K562 (cell line): ENCODE measurements around the gene CCDC106. TPM values are rescaled to one million over a fixed set of nuclear protein-coding genes. Genes with fewer than 3 reads are reported as not detected.

Experiments used
- DLX4 ChIP-seq: fragments of 250-450 bp; sonication (Bioruptor Pico); IDR thresholded peaks from 2 replicates; pipeline ENCODE4 v1.6.1; 2021; ENCODE audit warnings: mild to moderate bottlenecking
- DPF2 ChIP-seq: fragments of 450-650 bp; IDR thresholded peaks from 2 replicates; pipeline ENCODE4 v1.6.1; 2016
- FIP1L1 ChIP-seq: fragments of 200-400 bp; formaldehyde crosslinking; IDR thresholded peaks from 2 replicates; pipeline ENCODE4 v1.6.1; 2018; ENCODE audit warnings: mild to moderate bottlenecking, low read depth, low read length; ENCODE audit not compliant: poor library complexity, severe bottlenecking
- HNRNPUL1 ChIP-seq: fragments of 200-400 bp; formaldehyde crosslinking; IDR thresholded peaks from 2 replicates; pipeline ENCODE4 v1.6.1; 2017; ENCODE audit warnings: low read length
- ILK ChIP-seq: fragments of 450-650 bp; IDR thresholded peaks from 2 replicates; pipeline ENCODE4 v1.6.1; 2016; ENCODE audit warnings: missing genetic modification characterization, low read depth, mild to moderate bottlenecking, missing compliant biosample characterization, moderate library complexity, borderline replicate concordance
- JUND ChIP-seq, 2 experiments: IDR thresholded peaks; 2 replicates in 1 of 2; 3 replicates in 1 of 2; pipeline ENCODE4 v1.6.1; 2011; ENCODE audit warnings: borderline replicate concordance in 2 of 2, low read depth in 2 of 2, low read length in 2 of 2, improper control_type of control experiment in 1 of 2, missing biosample characterization in 1 of 2, missing genetic modification characterization in 1 of 2, missing genetic modification reagents in 1 of 2
- MAFK ChIP-seq: IDR thresholded peaks from 2 replicates; pipeline ENCODE4 v1.6.1; 2011; ENCODE audit warnings: low read length, improper control_type of control experiment
- RFX5 ChIP-seq: IDR thresholded peaks from 2 replicates; pipeline ENCODE4 v1.6.1; 2011; ENCODE audit warnings: low read depth, mild to moderate bottlenecking, improper control_type of control experiment, low read length
- SMAD1 ChIP-seq: fragments of 150-350 bp; IDR thresholded peaks from 2 replicates; pipeline ENCODE4 v1.6.1; 2014; ENCODE audit warnings: low read length, low read depth; ENCODE audit not compliant: partially characterized antibody
- SOX6 ChIP-seq: fragments of 450-650 bp; IDR thresholded peaks from 2 replicates; pipeline ENCODE4 v1.6.1; 2014; ENCODE audit warnings: mild to moderate bottlenecking
- SP1 ChIP-seq: sonication (generic); formaldehyde crosslinking; IDR thresholded peaks from 2 replicates; pipeline ENCODE4 v1.8.1; 2022; ENCODE audit warnings: mild to moderate bottlenecking, missing genetic modification reagents
- TCF7 ChIP-seq: sonication (generic); IDR thresholded peaks from 2 replicates; pipeline ENCODE4 v1.6.1; 2016; ENCODE audit warnings: antibody characterized with exemption, borderline replicate concordance
- USF1 ChIP-seq: sonication (generic); formaldehyde crosslinking; IDR thresholded peaks from 2 replicates; pipeline ENCODE4 v1.9.0; 2022; ENCODE audit warnings: mild to moderate bottlenecking, missing genetic modification reagents
- ZBTB12 ChIP-seq: fragments of 250-450 bp; sonication (Bioruptor Pico); IDR thresholded peaks from 2 replicates; pipeline ENCODE4 v1.4.0; 2020
- ZNF174 ChIP-seq: fragments of 250-450 bp; sonication (Bioruptor Pico); IDR thresholded peaks from 2 replicates; pipeline ENCODE4 v1.4.0; 2020; ENCODE audit warnings: mild to moderate bottlenecking
- ZNF3 ChIP-seq: fragments of 250-450 bp; sonication (Bioruptor Pico); IDR thresholded peaks from 2 replicates; pipeline ENCODE4 v1.5.0; 2021; ENCODE audit warnings: mild to moderate bottlenecking, moderate library complexity
- ZNF696 ChIP-seq: fragments of 250-450 bp; sonication (Bioruptor Pico); conservative IDR thresholded peaks from 2 replicates; pipeline ENCODE4 v1.4.0; 2020; ENCODE audit warnings: mild to moderate bottlenecking, moderate library complexity
- polyA plus RNA-seq, 8 experiments: library from polyadenylated mRNA; depleted of rRNA in 4 of 8; stranded (reverse) in 5 of 8; unstranded in 3 of 8; fragments of >200 nt; fragmentation: Nextera tagmentation in 2 of 8; fragmentation: Illumina TruSeq in 1 of 8; extraction: Ambion mirVana in 2 of 8; extraction: Trizol in 1 of 8; gene quantifications; 2 replicates each; pipeline versions ENCODE4 v1.2.1 to v1.2.3, GENCODE V29; 2011 to 2014; ENCODE audit warnings: inconsistent platforms in 1 of 8, missing spikeins in 1 of 8
- total RNA-seq, 7 experiments: library from RNA; depleted of rRNA in 6 of 7; stranded (reverse); fragments of >200 nt in 6 of 7; fragmentation: Illumina TruSeq in 2 of 7; extraction: Trizol in 2 of 7; gene quantifications; 2 replicates each; pipeline versions ENCODE4 v1.2.1 to v1.2.3, GENCODE V29; 2011 to 2021; ENCODE audit warnings: low replicate concordance in 1 of 7
- TF ChIP-seq, protein P1 (sequence below): fragments of 450-650 bp; IDR thresholded peaks from 2 replicates; pipeline ENCODE4 v1.7.1; 2018; ENCODE audit warnings: mild to moderate bottlenecking, low read depth; ENCODE audit not compliant: partially characterized antibody
- TF ChIP-seq, protein P2 (sequence below): fragments of 250-450 bp; sonication (Bioruptor Pico); IDR thresholded peaks from 2 replicates; pipeline ENCODE4 v1.4.0; 2020; ENCODE audit warnings: mild to moderate bottlenecking, moderate library complexity

The CCDC106 gene
- total and polyA plus RNA-seq, 9 of the 15 experiments (the other 6 are each of a cell fraction or from before 2014, with no cell fraction given), result 0.10 to 27.5 (median 15.0) TPM; not detected in 1

DNA sequence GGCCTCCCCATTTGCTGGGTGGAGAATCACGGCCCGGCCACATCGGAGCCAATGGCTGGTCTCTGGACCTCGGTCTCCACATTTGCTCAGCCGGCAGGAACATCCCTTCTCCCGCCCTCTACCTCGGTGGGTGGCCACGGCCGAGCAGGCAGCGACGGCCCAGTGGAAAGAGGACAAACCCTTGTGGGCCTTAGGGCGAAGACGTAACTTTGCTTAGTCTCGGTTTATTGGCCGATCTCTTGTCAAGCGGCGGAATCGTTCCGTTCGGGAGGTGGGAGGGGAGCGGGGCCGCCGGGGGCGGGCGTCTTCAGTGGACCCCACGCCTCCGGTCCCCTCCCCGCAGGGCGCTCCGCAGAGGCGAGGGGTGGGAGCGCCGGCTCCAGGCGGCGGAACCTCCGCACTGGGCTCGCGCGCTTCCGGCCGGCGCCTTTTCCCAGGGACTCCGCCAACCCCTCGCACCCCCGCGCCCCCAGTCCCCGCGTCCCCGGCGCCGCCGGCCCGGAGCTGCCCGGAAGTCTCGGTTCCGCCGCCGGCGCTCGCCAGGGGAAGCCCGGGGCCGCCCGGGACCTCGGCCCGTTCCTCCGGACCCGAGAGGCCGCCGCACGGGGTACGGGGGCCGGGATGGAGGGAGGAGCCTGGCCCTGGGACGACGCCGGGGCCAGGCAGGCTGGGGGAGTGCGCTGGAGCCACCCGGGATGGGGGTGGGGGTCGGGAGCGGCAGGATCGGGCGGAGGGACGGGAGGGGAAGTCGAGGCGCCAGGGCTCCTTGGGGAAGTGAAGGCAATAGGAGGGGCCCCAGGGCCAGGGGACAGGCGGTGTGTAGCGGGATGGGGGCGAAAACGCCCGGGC lies 7.2 kb upstream of the CCDC106 start, which contains the start of gene ZNF580 (continued):
- no peak for TF ChIP-seq DLX4 (CRISPR knock-in tag)
- no peak for TF ChIP-seq ILK (tag)
- TF ChIP-seq, protein P1, sequence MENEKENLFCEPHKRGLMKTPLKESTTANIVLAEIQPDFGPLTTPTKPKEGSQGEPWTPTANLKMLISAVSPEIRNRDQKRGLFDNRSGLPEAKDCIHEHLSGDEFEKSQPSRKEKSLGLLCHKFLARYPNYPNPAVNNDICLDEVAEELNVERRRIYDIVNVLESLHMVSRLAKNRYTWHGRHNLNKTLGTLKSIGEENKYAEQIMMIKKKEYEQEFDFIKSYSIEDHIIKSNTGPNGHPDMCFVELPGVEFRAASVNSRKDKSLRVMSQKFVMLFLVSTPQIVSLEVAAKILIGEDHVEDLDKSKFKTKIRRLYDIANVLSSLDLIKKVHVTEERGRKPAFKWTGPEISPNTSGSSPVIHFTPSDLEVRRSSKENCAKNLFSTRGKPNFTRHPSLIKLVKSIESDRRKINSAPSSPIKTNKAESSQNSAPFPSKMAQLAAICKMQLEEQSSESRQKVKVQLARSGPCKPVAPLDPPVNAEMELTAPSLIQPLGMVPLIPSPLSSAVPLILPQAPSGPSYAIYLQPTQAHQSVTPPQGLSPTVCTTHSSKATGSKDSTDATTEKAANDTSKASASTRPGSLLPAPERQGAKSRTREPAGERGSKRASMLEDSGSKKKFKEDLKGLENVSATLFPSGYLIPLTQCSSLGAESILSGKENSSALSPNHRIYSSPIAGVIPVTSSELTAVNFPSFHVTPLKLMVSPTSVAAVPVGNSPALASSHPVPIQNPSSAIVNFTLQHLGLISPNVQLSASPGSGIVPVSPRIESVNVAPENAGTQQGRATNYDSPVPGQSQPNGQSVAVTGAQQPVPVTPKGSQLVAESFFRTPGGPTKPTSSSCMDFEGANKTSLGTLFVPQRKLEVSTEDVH, result no peak
- no peak for TF ChIP-seq ZNF174 (CRISPR knock-in tag)
- no peak for TF ChIP-seq ZNF696
- TF ChIP-seq DPF2, result no peak
- TF ChIP-seq HNRNPUL1, result no peak
- no peak for TF ChIP-seq FIP1L1
- no peak for TF ChIP-seq SOX6
- TF ChIP-seq JUND (IDR thresholded peaks at IDR 0.05; ENCODE audit: borderline replicate concordance, low read depth, low read length), result no peak
- TF ChIP-seq JUND (tag; IDR thresholded peaks at IDR 0.05; ENCODE audit: borderline replicate concordance, low read depth, low read length), result no peak
- TF ChIP-seq ZBTB12 (CRISPR knock-in tag), result no peak
- TF ChIP-seq MAFK, result no peak
- TF ChIP-seq USF1 (CRISPR knock-in tag), result no peak
- no peak for TF ChIP-seq RFX5
- no peak for TF ChIP-seq SMAD1
- TF ChIP-seq, protein P2, sequence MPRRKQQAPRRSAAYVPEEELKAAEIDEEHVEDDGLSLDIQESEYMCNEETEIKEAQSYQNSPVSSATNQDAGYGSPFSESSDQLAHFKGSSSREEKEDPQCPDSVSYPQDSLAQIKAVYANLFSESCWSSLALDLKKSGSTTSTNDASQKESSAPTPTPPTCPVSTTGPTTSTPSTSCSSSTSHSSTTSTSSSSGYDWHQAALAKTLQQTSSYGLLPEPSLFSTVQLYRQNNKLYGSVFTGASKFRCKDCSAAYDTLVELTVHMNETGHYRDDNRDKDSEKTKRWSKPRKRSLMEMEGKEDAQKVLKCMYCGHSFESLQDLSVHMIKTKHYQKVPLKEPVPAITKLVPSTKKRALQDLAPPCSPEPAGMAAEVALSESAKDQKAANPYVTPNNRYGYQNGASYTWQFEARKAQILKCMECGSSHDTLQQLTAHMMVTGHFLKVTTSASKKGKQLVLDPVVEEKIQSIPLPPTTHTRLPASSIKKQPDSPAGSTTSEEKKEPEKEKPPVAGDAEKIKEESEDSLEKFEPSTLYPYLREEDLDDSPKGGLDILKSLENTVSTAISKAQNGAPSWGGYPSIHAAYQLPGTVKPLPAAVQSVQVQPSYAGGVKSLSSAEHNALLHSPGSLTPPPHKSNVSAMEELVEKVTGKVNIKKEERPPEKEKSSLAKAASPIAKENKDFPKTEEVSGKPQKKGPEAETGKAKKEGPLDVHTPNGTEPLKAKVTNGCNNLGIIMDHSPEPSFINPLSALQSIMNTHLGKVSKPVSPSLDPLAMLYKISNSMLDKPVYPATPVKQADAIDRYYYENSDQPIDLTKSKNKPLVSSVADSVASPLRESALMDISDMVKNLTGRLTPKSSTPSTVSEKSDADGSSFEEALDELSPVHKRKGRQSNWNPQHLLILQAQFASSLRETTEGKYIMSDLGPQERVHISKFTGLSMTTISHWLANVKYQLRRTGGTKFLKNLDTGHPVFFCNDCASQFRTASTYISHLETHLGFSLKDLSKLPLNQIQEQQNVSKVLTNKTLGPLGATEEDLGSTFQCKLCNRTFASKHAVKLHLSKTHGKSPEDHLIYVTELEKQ (CRISPR knock-in tag), result no peak
- TF ChIP-seq TCF7, result no peak
- no peak for TF ChIP-seq ZNF3 (CRISPR knock-in tag)
- TF ChIP-seq SP1 (CRISPR knock-in tag), result 0 out of 2 replicates have a peak, but pooled peaks have one; percentile 17
